H9 (cell line): ENCODE measurements around the gene ACTL7A. TPM values are rescaled to one million over a fixed set of nuclear protein-coding genes. Genes with fewer than 3 reads are reported as not detected.

Experiments used
- DNase-seq: peaks from one replicate; pipeline ENCODE4 v3.0.0-alpha.2; 2017
- H2AFZ ChIP-seq: one replicate; pipeline ENCODE4 v1.6.1; 2013; ENCODE audit warnings: mild to moderate bottlenecking, low read length, control low read depth, moderate library complexity
- H2AK5ac ChIP-seq: 2 replicates; pipeline ENCODE4 v1.6.1; 2013; ENCODE audit warnings: low read length, control low read depth, mixed read lengths; ENCODE audit not compliant: insufficient read length
- H2BK120ac ChIP-seq: one replicate; pipeline ENCODE4 v1.6.1; 2013; ENCODE audit warnings: low read depth, mild to moderate bottlenecking, low read length, control low read depth, inconsistent platforms; ENCODE audit not compliant: poor library complexity, severe bottlenecking
- H2BK12ac ChIP-seq: 2 replicates; pipeline ENCODE4 v1.6.1; 2013; ENCODE audit warnings: low read length, control low read depth, mixed read lengths, low read depth; ENCODE audit not compliant: insufficient read length
- H2BK15ac ChIP-seq: 2 replicates; pipeline ENCODE4 v1.6.1; 2013; ENCODE audit warnings: low read depth, low read length, control low read depth
- H2BK20ac ChIP-seq: one replicate; pipeline ENCODE4 v1.6.1; 2013; ENCODE audit warnings: low read depth, mild to moderate bottlenecking, low read length, control low read depth, inconsistent platforms; ENCODE audit not compliant: poor library complexity, severe bottlenecking
- H2BK5ac ChIP-seq: 2 replicates; pipeline ENCODE4 v1.6.1; 2013; ENCODE audit warnings: low read length, control low read depth, mixed read lengths; ENCODE audit not compliant: insufficient read length
- H3K14ac ChIP-seq: 2 replicates; pipeline ENCODE4 v1.6.1; 2013; ENCODE audit warnings: low read length, control low read depth; ENCODE audit not compliant: insufficient read depth
- H3K18ac ChIP-seq: 2 replicates; pipeline ENCODE4 v1.6.1; 2013; ENCODE audit warnings: low read depth, mild to moderate bottlenecking, mixed read lengths, low read length, control low read depth; ENCODE audit not compliant: insufficient read length
- H3K23ac ChIP-seq: 2 replicates; pipeline ENCODE4 v1.6.1; 2013; ENCODE audit warnings: low read length, control low read depth, mixed read lengths, low read depth; ENCODE audit not compliant: insufficient read length
- H3K23me2 ChIP-seq: 2 replicates; pipeline ENCODE4 v1.6.1; 2013; ENCODE audit warnings: low read depth, mild to moderate bottlenecking, mixed read lengths, low read length, control low read depth; ENCODE audit not compliant: insufficient read length, poor library complexity, severe bottlenecking
- H3K27ac ChIP-seq: 2 replicates; pipeline ENCODE4 v1.5.1; 2013; ENCODE audit warnings: low read length, control low read depth, mixed read lengths, low read depth; ENCODE audit not compliant: insufficient read length
- H3K27me3 ChIP-seq: 2 replicates; pipeline ENCODE4 v1.6.1; 2013; ENCODE audit warnings: low read length, control low read depth, inconsistent platforms; ENCODE audit not compliant: insufficient read depth
- H3K4ac ChIP-seq: 2 replicates; pipeline ENCODE4 v1.6.1; 2013; ENCODE audit warnings: low read depth, mild to moderate bottlenecking, control low read depth, inconsistent platforms, low read length, moderate library complexity
- H3K4me1 ChIP-seq: 2 replicates; pipeline ENCODE4 v1.6.1; 2013; ENCODE audit warnings: low read length, control low read depth, inconsistent platforms; ENCODE audit not compliant: insufficient read depth
- H3K4me2 ChIP-seq: 2 replicates; pipeline ENCODE4 v1.6.1; 2013; ENCODE audit warnings: low read length, control low read depth, mixed read lengths; ENCODE audit not compliant: insufficient read length, insufficient read depth
- H3K56ac ChIP-seq: 2 replicates; pipeline ENCODE4 v1.6.1; 2013; ENCODE audit warnings: low read depth, mild to moderate bottlenecking, mixed read lengths, low read length, control low read depth; ENCODE audit not compliant: insufficient read length
- H3K79me1 ChIP-seq: 2 replicates; pipeline ENCODE4 v1.6.1; 2013; ENCODE audit warnings: low read depth, mild to moderate bottlenecking, moderate library complexity, low read length, control low read depth, inconsistent platforms; ENCODE audit not compliant: insufficient read depth, poor library complexity, severe bottlenecking
- H3K79me2 ChIP-seq: 2 replicates; pipeline ENCODE4 v1.6.1; 2013; ENCODE audit warnings: low read length, control low read depth, inconsistent platforms; ENCODE audit not compliant: insufficient read depth
- H3K9ac ChIP-seq: 2 replicates; pipeline ENCODE4 v1.6.1; 2013; ENCODE audit warnings: low read length, control low read depth, mixed read lengths; ENCODE audit not compliant: insufficient read length; ENCODE audit errors: extremely low read depth
- H3K9me3 ChIP-seq: one replicate; pipeline ENCODE4 v1.6.1; 2013; ENCODE audit warnings: low read depth, low read length, inconsistent platforms; ENCODE audit not compliant: control insufficient read depth
- H3T11ph ChIP-seq: one replicate; pipeline ENCODE4 v1.6.1; 2013; ENCODE audit warnings: mild to moderate bottlenecking, low read length, control low read depth, inconsistent platforms
- H4K20me1 ChIP-seq: one replicate; pipeline ENCODE4 v1.6.1; 2013; ENCODE audit not compliant: control insufficient read depth, insufficient read length, insufficient read depth
- H4K5ac ChIP-seq: 2 replicates; pipeline ENCODE4 v1.6.1; 2013; ENCODE audit warnings: low read depth, mild to moderate bottlenecking, mixed read lengths, low read length, control low read depth; ENCODE audit not compliant: insufficient read length
- H4K8ac ChIP-seq: replicated peaks from 2 replicates; pipeline ENCODE4 v1.6.1; 2013; ENCODE audit warnings: low read length, control low read depth, mixed read lengths, low read depth; ENCODE audit not compliant: insufficient read length
- H4K91ac ChIP-seq: 2 replicates; pipeline ENCODE4 v1.6.1; 2013; ENCODE audit warnings: low read depth, mild to moderate bottlenecking, moderate library complexity, mixed read lengths, low read length, control low read depth; ENCODE audit not compliant: insufficient read length
- H3K27ac Mint-ChIP-seq, 3 experiments: 2 replicates in 2 of 3; 3 replicates in 1 of 3; pipeline ENCODE4 v1.8.0; 2020 to 2021; ENCODE audit warnings: mixed read lengths in 3 of 3, mild to moderate bottlenecking in 1 of 3, moderate library complexity in 1 of 3
- H3K27me3 Mint-ChIP-seq: 2 replicates; pipeline ENCODE4 v1.8.0; 2021; ENCODE audit warnings: low read depth, mild to moderate bottlenecking, moderate library complexity, mixed read lengths
- H3K36me3 Mint-ChIP-seq, 3 experiments: 2 replicates in 2 of 3; 3 replicates in 1 of 3; pipeline ENCODE4 v1.8.0; 2020 to 2021; ENCODE audit warnings: low read depth in 3 of 3, mixed read lengths in 3 of 3; ENCODE audit not compliant: insufficient read depth in 1 of 3
- H3K4me1 Mint-ChIP-seq, 2 experiments: 2 replicates each; pipeline ENCODE4 v1.8.0; 2020; ENCODE audit warnings: mixed read lengths in 2 of 2
- H3K4me3 Mint-ChIP-seq, 2 experiments: 2 replicates in 1 of 2; 3 replicates in 1 of 2; pipeline ENCODE4 v1.8.0; 2020 to 2021; ENCODE audit warnings: mild to moderate bottlenecking in 2 of 2, mixed read lengths in 2 of 2, moderate library complexity in 1 of 2
- H3K9me3 Mint-ChIP-seq, 2 experiments: 2 replicates in 1 of 2; 3 replicates in 1 of 2; pipeline ENCODE4 v1.8.0; 2020; ENCODE audit warnings: mild to moderate bottlenecking in 2 of 2, mixed read lengths in 2 of 2, moderate library complexity in 1 of 2
- CTCF ChIP-seq: fragments of 200-600 bp; sonication (generic); conservative IDR thresholded peaks from 3 replicates; pipeline ENCODE4 v1.8.0; 2021; ENCODE audit warnings: antibody characterized with exemption, mild to moderate bottlenecking
- WGBS: extraction: QIAGEN DNeasy Blood & Tissue Kit; methylation state at CpG from one replicate; pipeline ENCODE4 v1.1.7; 2013; ENCODE audit warnings: missing lambda C conversion rate, low lambda C conversion rate, mixed read lengths; ENCODE audit not compliant: insufficient read length; ENCODE audit errors: extremely low coverage; 5-methylcytosine and 5-hydroxymethylcytosine counted together
- total RNA-seq: library from RNA; stranded (reverse); gene quantifications from 2 replicates; pipeline ENCODE4 v1.2.1, GENCODE V29; 2021

The ACTL7A gene
- total RNA-seq, 1 experiment from 2014 or later, result not detected

GRCh38 chr9:108850293-108850897 lies 11.7 kb upstream of the ACTL7A start:
- Mint-ChIP-seq H3K36me3 (no peaks in the 10 kb centered on the region), H3K27me3 (no peaks in the 10 kb centered on the region), H3K4me1 (no peaks in the 10 kb centered on the region), H3K9me3 (no peaks in the 10 kb centered on the region), H3K4me3 (no peak overlapping the region), H3K27ac (no peak overlapping the region)
- Histone ChIP-seq H4K91ac (no peak overlapping the region), H3K14ac (no peak overlapping the region), H4K8ac (no peak overlapping the region), H3K27ac (no peak overlapping the region), H3K18ac (no peak overlapping the region), H3K9me3 (no peaks in the 10 kb centered on the region), H3K4ac (no peak overlapping the region), H3K23ac (no peak overlapping the region), H3K23me2 (no peaks in the 10 kb centered on the region), H4K5ac (no peak overlapping the region), H4K20me1 (no peaks in the 10 kb centered on the region), H3K4me2 (no peak overlapping the region), H3K27me3 (no peaks in the 10 kb centered on the region), H3K56ac (no peak overlapping the region), H2BK15ac (no peak overlapping the region), H2BK120ac (no peak overlapping the region), H2BK20ac (no peak overlapping the region), H2AFZ (no peak overlapping the region), H2AK5ac (no peak overlapping the region), H3T11ph (no peak overlapping the region), H3K79me2 (no peaks in the 10 kb centered on the region), H2BK5ac (no peak overlapping the region), H3K79me1 (no peaks in the 10 kb centered on the region), H2BK12ac (no peak overlapping the region), H3K9ac (no peak overlapping the region), H3K4me1 (no peaks in the 10 kb centered on the region)
- peak; percentile 48 for TF ChIP-seq CTCF
- no CpG with 5 or more reads among the region's 3 CpGs for WGBS
- DNase-seq, result no peak
